ENCODE data around the gene SCT.

DNA sequence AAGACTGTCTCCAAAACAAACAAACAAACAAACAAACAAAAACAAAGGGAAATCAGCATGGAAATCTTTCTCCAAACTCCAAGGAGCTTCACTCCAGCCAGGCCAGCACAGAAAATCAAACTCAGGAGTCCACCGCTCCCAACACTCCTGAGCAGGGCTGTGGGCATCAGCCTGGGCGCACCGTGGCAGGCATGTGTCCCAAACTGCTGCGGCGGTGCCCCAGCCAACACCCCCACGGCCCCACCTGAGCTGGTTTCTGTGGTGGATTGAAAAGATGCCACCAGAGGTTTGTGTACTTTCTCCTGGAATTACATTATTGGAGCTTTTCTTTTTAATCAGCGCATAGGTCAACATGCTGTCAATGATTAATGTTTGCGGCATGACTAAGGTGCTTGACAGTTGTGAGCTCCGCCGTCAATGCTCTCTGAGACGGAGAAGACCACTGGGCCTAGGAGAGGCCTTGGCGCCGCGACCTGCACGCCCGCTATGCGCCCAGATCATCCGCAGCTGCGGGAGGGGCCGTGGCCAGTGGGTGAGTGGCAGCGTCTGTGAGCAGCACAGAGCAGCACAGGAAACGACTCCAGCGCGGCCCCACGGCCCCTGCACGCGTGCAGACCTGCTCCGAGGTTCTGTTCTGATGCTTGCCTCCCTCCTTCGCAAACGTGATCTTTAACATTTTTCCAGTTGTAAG, 28.2 kb upstream of the SCT start:
- TF ChIP-seq, protein P1, sequence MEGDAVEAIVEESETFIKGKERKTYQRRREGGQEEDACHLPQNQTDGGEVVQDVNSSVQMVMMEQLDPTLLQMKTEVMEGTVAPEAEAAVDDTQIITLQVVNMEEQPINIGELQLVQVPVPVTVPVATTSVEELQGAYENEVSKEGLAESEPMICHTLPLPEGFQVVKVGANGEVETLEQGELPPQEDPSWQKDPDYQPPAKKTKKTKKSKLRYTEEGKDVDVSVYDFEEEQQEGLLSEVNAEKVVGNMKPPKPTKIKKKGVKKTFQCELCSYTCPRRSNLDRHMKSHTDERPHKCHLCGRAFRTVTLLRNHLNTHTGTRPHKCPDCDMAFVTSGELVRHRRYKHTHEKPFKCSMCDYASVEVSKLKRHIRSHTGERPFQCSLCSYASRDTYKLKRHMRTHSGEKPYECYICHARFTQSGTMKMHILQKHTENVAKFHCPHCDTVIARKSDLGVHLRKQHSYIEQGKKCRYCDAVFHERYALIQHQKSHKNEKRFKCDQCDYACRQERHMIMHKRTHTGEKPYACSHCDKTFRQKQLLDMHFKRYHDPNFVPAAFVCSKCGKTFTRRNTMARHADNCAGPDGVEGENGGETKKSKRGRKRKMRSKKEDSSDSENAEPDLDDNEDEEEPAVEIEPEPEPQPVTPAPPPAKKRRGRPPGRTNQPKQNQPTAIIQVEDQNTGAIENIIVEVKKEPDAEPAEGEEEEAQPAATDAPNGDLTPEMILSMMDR (IDR thresholded peaks at IDR 0.05) = no peak
- TF ChIP-seq POLR2A (IDR thresholded peaks at IDR 0.05; ENCODE audit: low read depth) = no peak
- TF ChIP-seq POLR2AphosphoS5 (IDR thresholded peaks at IDR 0.05) = no peak

Data from esophagus muscularis mucosa (tissue), 3 donors.